Stimulated activated naive CD8-positive, alpha-beta T cell treated with anti-CD3 and anti-CD28 coated beads, Interleukin-15, Interleukin-2, amounts not matched to agents 100 ng/mL and 50 ng/mL, for 24 hours (primary cell): ENCODE data around the gene TRPM7.

Experiments
- H3K27ac Mint-ChIP-seq: one replicate; pipeline ENCODE4 v1.8.0; 2021; ENCODE audit warnings: mild to moderate bottlenecking, mixed read lengths
- H3K27me3 Mint-ChIP-seq: one replicate; pipeline ENCODE4 v1.8.0; 2021; ENCODE audit warnings: mixed read lengths
- H3K36me3 Mint-ChIP-seq: one replicate; pipeline ENCODE4 v1.8.0; 2021; ENCODE audit warnings: low read depth, mixed read lengths
- H3K4me1 Mint-ChIP-seq: one replicate; pipeline ENCODE4 v1.8.0; 2021; ENCODE audit warnings: low read depth, mixed read lengths
- H3K4me3 Mint-ChIP-seq: one replicate; pipeline ENCODE4 v1.8.0; 2021; ENCODE audit warnings: mild to moderate bottlenecking, mixed read lengths
- H3K9me3 Mint-ChIP-seq: one replicate; pipeline ENCODE4 v1.8.0; 2021; ENCODE audit warnings: mixed read lengths

The TRPM7 gene

GRCh38 chr15:50685976-50686468, 575 bp downstream of the TRPM7 start:
- Mint-ChIP-seq H3K4me3 (peak overlapping the region; percentile 89), H3K27ac (peak overlapping the region; percentile 99), H3K9me3 (no peaks in the 10 kb centered on the region), H3K4me1 (peaks cover 64% of the 10 kb centered on the region), H3K27me3 (no peaks in the 10 kb centered on the region), H3K36me3 (peaks cover 44% of the 10 kb centered on the region)

GRCh38 chr15:50685191-50685975, 1.2 kb downstream of the TRPM7 start:
- H3K36me3 Mint-ChIP-seq: peaks cover 45% of the 10 kb centered on the region
- H3K4me3 Mint-ChIP-seq: peak overlapping the region; percentile 89
- no peaks in the 10 kb centered on the region for H3K27me3 Mint-ChIP-seq
- peak overlapping the region; percentile 99 for H3K27ac Mint-ChIP-seq
- H3K4me1 Mint-ChIP-seq: peaks cover 66% of the 10 kb centered on the region
- H3K9me3 Mint-ChIP-seq: no peaks in the 10 kb centered on the region

- H3K4me3 Mint-ChIP-seq: peak overlapping the region; percentile 47
- peaks cover 58% of the 10 kb centered on the region for H3K4me1 Mint-ChIP-seq
- H3K36me3 Mint-ChIP-seq: peaks cover 53% of the 10 kb centered on the region
- H3K9me3 Mint-ChIP-seq: no peaks in the 10 kb centered on the region
- peak overlapping the region; percentile 53 for H3K27ac Mint-ChIP-seq
- H3K27me3 Mint-ChIP-seq: no peaks in the 10 kb centered on the region
Measured at GRCh38 chr15:50681467-50681866, 5.1 kb downstream of the TRPM7 start.

GRCh38 chr15:50676799-50677483, 9.7 kb downstream of the TRPM7 start:
- H3K9me3 Mint-ChIP-seq: no peaks in the 10 kb centered on the region
- H3K4me3 Mint-ChIP-seq: no peak overlapping the region
- H3K27ac Mint-ChIP-seq: peak overlapping the region; percentile 74
- peaks cover 28% of the 10 kb centered on the region for H3K36me3 Mint-ChIP-seq
- no peaks in the 10 kb centered on the region for H3K27me3 Mint-ChIP-seq
- H3K4me1 Mint-ChIP-seq: peaks cover 19% of the 10 kb centered on the region

GRCh38 chr15:50675535-50676144, 11.0 kb downstream of the TRPM7 start:
- H3K27me3 Mint-ChIP-seq: no peaks in the 10 kb centered on the region
- H3K27ac Mint-ChIP-seq: no peak overlapping the region
- no peaks in the 10 kb centered on the region for H3K9me3 Mint-ChIP-seq
- peaks cover 25% of the 10 kb centered on the region for H3K36me3 Mint-ChIP-seq
- no peak overlapping the region for H3K4me3 Mint-ChIP-seq
- H3K4me1 Mint-ChIP-seq: peaks cover 18% of the 10 kb centered on the region

GRCh38 chr15:50670115-50670514, 16.5 kb downstream of the TRPM7 start:
- Mint-ChIP-seq H3K27ac (no peak overlapping the region), H3K4me3 (no peak overlapping the region), H3K36me3 (peaks cover 36% of the 10 kb centered on the region), H3K9me3 (no peaks in the 10 kb centered on the region), H3K27me3 (no peaks in the 10 kb centered on the region), H3K4me1 (peaks cover 11% of the 10 kb centered on the region)

- H3K4me1 Mint-ChIP-seq: peaks cover 11% of the 10 kb centered on the region
- H3K27me3 Mint-ChIP-seq: no peaks in the 10 kb centered on the region
Measured at GRCh38 chr15:50669611-50670010, 17.0 kb downstream of the TRPM7 start.

GRCh38 chr15:50665938-50666337, 20.7 kb downstream of the TRPM7 start:
- Mint-ChIP-seq H3K4me1 (peaks cover 6% of the 10 kb centered on the region), H3K27me3 (no peaks in the 10 kb centered on the region), H3K27ac (peak overlapping the region; percentile 18), H3K36me3 (peaks cover 47% of the 10 kb centered on the region), H3K9me3 (no peaks in the 10 kb centered on the region), H3K4me3 (no peak overlapping the region)

More at GRCh38 chr15:50669611-50670010, 17.0 kb downstream of the TRPM7 start:
- Mint-ChIP-seq H3K27ac (no peak overlapping the region), H3K4me3 (no peak overlapping the region), H3K36me3 (peaks cover 38% of the 10 kb centered on the region), H3K9me3 (no peaks in the 10 kb centered on the region)

GRCh38 chr15:50655555-50655954, 31.0 kb downstream of the TRPM7 start:
- no peaks in the 10 kb centered on the region for H3K27me3 Mint-ChIP-seq
- H3K4me1 Mint-ChIP-seq: peaks cover 31% of the 10 kb centered on the region
- H3K36me3 Mint-ChIP-seq: peaks cover 61% of the 10 kb centered on the region
- H3K27ac Mint-ChIP-seq: no peak overlapping the region
- no peaks in the 10 kb centered on the region for H3K9me3 Mint-ChIP-seq
- H3K4me3 Mint-ChIP-seq: no peak overlapping the region

- H3K36me3 Mint-ChIP-seq: peaks cover 60% of the 10 kb centered on the region
- no peaks in the 10 kb centered on the region for H3K27me3 Mint-ChIP-seq
Measured at GRCh38 chr15:50653156-50653743, 33.3 kb downstream of the TRPM7 start.

GRCh38 chr15:50652671-50653070, 33.9 kb downstream of the TRPM7 start:
- Mint-ChIP-seq H3K4me1 (peaks cover 30% of the 10 kb centered on the region), H3K9me3 (no peaks in the 10 kb centered on the region), H3K27ac (no peak overlapping the region), H3K36me3 (peaks cover 60% of the 10 kb centered on the region), H3K27me3 (no peaks in the 10 kb centered on the region), H3K4me3 (no peak overlapping the region)

More at GRCh38 chr15:50653156-50653743, 33.3 kb downstream of the TRPM7 start:
- H3K4me3 Mint-ChIP-seq: no peak overlapping the region
- no peaks in the 10 kb centered on the region for H3K9me3 Mint-ChIP-seq
- H3K4me1 Mint-ChIP-seq: peaks cover 30% of the 10 kb centered on the region
- H3K27ac Mint-ChIP-seq: peak overlapping the region; percentile 77

- H3K4me3 Mint-ChIP-seq: no peak overlapping the region
- H3K27me3 Mint-ChIP-seq: no peaks in the 10 kb centered on the region
- no peak overlapping the region for H3K27ac Mint-ChIP-seq
- no peaks in the 10 kb centered on the region for H3K4me1 Mint-ChIP-seq
- H3K9me3 Mint-ChIP-seq: no peaks in the 10 kb centered on the region
- peaks cover 59% of the 10 kb centered on the region for H3K36me3 Mint-ChIP-seq
Measured at GRCh38 chr15:50641318-50641717, 45.3 kb downstream of the TRPM7 start.

- Mint-ChIP-seq H3K27me3 (no peaks in the 10 kb centered on the region), H3K4me1 (peaks cover 6% of the 10 kb centered on the region), H3K27ac (no peak overlapping the region), H3K9me3 (no peaks in the 10 kb centered on the region), H3K36me3 (peaks cover 51% of the 10 kb centered on the region), H3K4me3 (no peak overlapping the region)
Measured at GRCh38 chr15:50636146-50636545, 50.5 kb downstream of the TRPM7 start.

- Mint-ChIP-seq H3K27ac (peak overlapping the region; percentile 72), H3K36me3 (peaks cover 52% of the 10 kb centered on the region), H3K27me3 (no peaks in the 10 kb centered on the region), H3K4me1 (peaks cover 7% of the 10 kb centered on the region), H3K9me3 (no peaks in the 10 kb centered on the region), H3K4me3 (no peak overlapping the region)
Measured at GRCh38 chr15:50633653-50634052, 52.9 kb downstream of the TRPM7 start.

- H3K4me3 Mint-ChIP-seq: no peak overlapping the region
- H3K9me3 Mint-ChIP-seq: no peaks in the 10 kb centered on the region
- H3K4me1 Mint-ChIP-seq: peaks cover 16% of the 10 kb centered on the region
- peaks cover 61% of the 10 kb centered on the region for H3K36me3 Mint-ChIP-seq
- peak overlapping the region; percentile 6 for H3K27ac Mint-ChIP-seq
- H3K27me3 Mint-ChIP-seq: no peaks in the 10 kb centered on the region
Measured at GRCh38 chr15:50628421-50628820, 58.2 kb downstream of the TRPM7 start.
